CD14-positive monocyte (primary cell): ENCODE results near the gene TMEM179. TPM values are rescaled to one million over a fixed set of nuclear protein-coding genes. Genes with fewer than 3 reads are reported as not detected.

Experiments used
- DNase-seq, 3 donors: peaks; one replicate each; pipeline ENCODE4 v3.0.0-alpha.2; 2011 to 2022
- H2AFZ ChIP-seq: 2 replicates; pipeline ENCODE4 v1.6.0; 2012; ENCODE audit warnings: mild to moderate bottlenecking, low read depth, low read length, inconsistent platforms; ENCODE audit not compliant: insufficient read depth, poor library complexity, severe bottlenecking
- H3K27ac ChIP-seq, 2 donors: 1 replicate in 1 of 2; 2 replicates in 1 of 2; pipeline ENCODE4 v1.5.1; 2012 to 2013; ENCODE audit warnings: low read length in 2 of 2, control low read depth in 1 of 2, inconsistent platforms in 1 of 2, low read depth in 1 of 2, mild to moderate bottlenecking in 1 of 2
- H3K27me3 ChIP-seq, 2 donors: one replicate each; pipeline versions ENCODE4 v1.6.0 to v1.6.1; 2011 to 2013; ENCODE audit warnings: low read length in 2 of 2; ENCODE audit not compliant: control insufficient read depth in 2 of 2, insufficient read depth in 2 of 2
- H3K36me3 ChIP-seq, 2 donors: replicated peaks in 1 of 2; 1 replicate in 1 of 2; 2 replicates in 1 of 2; pipeline versions ENCODE4 v1.5.1 to v1.6.1; 2012 to 2013; ENCODE audit warnings: low read length in 2 of 2, control low read depth in 1 of 2, inconsistent platforms in 1 of 2, mild to moderate bottlenecking in 1 of 2; ENCODE audit not compliant: insufficient read depth in 2 of 2, control insufficient read depth in 1 of 2
- H3K4me1 ChIP-seq, 2 donors: 1 replicate in 1 of 2; 2 replicates in 1 of 2; pipeline versions ENCODE4 v1.5.1 to v1.6.1; 2012 to 2013; ENCODE audit warnings: low read length in 2 of 2, control low read depth in 1 of 2, inconsistent platforms in 1 of 2, mild to moderate bottlenecking in 1 of 2, moderate library complexity in 1 of 2; ENCODE audit not compliant: insufficient read depth in 2 of 2, control insufficient read depth in 1 of 2
- H3K4me2 ChIP-seq: replicated peaks from 2 replicates; pipeline ENCODE3; 2012; ENCODE audit warnings: low read length, moderate library complexity, mild to moderate bottlenecking; ENCODE audit not compliant: poor library complexity, severe bottlenecking; ENCODE audit errors: extremely low read depth
- H3K4me3 ChIP-seq, 3 experiments: fragments of 200-600 bp in 1 of 3; sonication (generic) in 1 of 3; replicated peaks in 1 of 3; 1 replicate in 2 of 3; 2 replicates in 1 of 3; pipeline ENCODE4 v1.5.1; 2011 to 2013; ENCODE audit warnings: low read length in 3 of 3, mild to moderate bottlenecking in 3 of 3, control low read depth in 2 of 3, low read depth in 2 of 3, inconsistent platforms in 1 of 3, moderate library complexity in 1 of 3
- H3K79me2 ChIP-seq: 2 replicates; pipeline ENCODE4 v1.6.0; 2012; ENCODE audit warnings: mild to moderate bottlenecking, control low read depth, inconsistent platforms, low read length, moderate library complexity; ENCODE audit not compliant: insufficient read depth
- H3K9ac ChIP-seq: 2 replicates; pipeline ENCODE4 v1.6.0; 2017; ENCODE audit warnings: low read length, mild to moderate bottlenecking; ENCODE audit not compliant: insufficient read depth, poor library complexity, severe bottlenecking
- H3K9me3 ChIP-seq, 2 donors: replicated peaks in 1 of 2; 1 replicate in 1 of 2; 2 replicates in 1 of 2; pipeline versions ENCODE4 v1.5.1 to v1.6.1; 2012 to 2013; ENCODE audit warnings: low read length in 2 of 2, control low read depth in 1 of 2; ENCODE audit not compliant: control insufficient read depth in 1 of 2, insufficient read depth in 1 of 2
- H4K20me1 ChIP-seq: 2 replicates; pipeline ENCODE4 v1.6.0; 2012; ENCODE audit warnings: mild to moderate bottlenecking, low read length, control low read depth, moderate library complexity; ENCODE audit not compliant: insufficient read depth
- H3K27ac Mint-ChIP-seq, 7 donors: one replicate each; pipeline ENCODE4 v1.8.0; 2020; ENCODE audit warnings: mild to moderate bottlenecking in 7 of 7, mixed read lengths in 7 of 7, moderate library complexity in 6 of 7, inconsistent platforms in 2 of 7
- H3K27me3 Mint-ChIP-seq, 3 donors: one replicate each; pipeline ENCODE4 v1.8.0; 2021 to 2022; ENCODE audit warnings: low read depth in 3 of 3, mild to moderate bottlenecking in 3 of 3, mixed read lengths in 3 of 3, moderate library complexity in 3 of 3, inconsistent platforms in 1 of 3
- H3K36me3 Mint-ChIP-seq, 2 donors: one replicate each; pipeline ENCODE4 v1.8.0; 2020; ENCODE audit warnings: mixed read lengths in 2 of 2, inconsistent platforms in 1 of 2, mild to moderate bottlenecking in 1 of 2
- H3K4me1 Mint-ChIP-seq: one replicate; pipeline ENCODE4 v1.8.0; 2020; ENCODE audit warnings: mild to moderate bottlenecking, mixed read lengths
- H3K4me3 Mint-ChIP-seq, 2 donors: one replicate each; pipeline ENCODE4 v1.8.0; 2020; ENCODE audit warnings: mild to moderate bottlenecking in 2 of 2, mixed read lengths in 2 of 2, moderate library complexity in 1 of 2
- H3K9me3 Mint-ChIP-seq, 7 donors: one replicate each; pipeline ENCODE4 v1.8.0; 2020 to 2022; ENCODE audit warnings: mixed read lengths in 7 of 7, mild to moderate bottlenecking in 6 of 7, moderate library complexity in 6 of 7, inconsistent platforms in 2 of 7
- WGBS: methylation state at CpG from one replicate; pipeline ENCODE4 v1.1.5; 2013; ENCODE audit warnings: missing lambda C conversion rate; ENCODE audit not compliant: insufficient coverage; 5-methylcytosine and 5-hydroxymethylcytosine counted together
- intact Hi-C, 2 donors: fragments of 100-400 bp; cut with micrococcal nuclease; formaldehyde crosslinking; loops; one replicate each; pipeline versions ENCODE4 v1.15.0 to v1.15.1; 2023
- polyA plus RNA-seq, 3 donors: library from polyadenylated mRNA; depleted of rRNA in 1 of 3; unstranded in 2 of 3; stranded (reverse) in 1 of 3; fragments of 300-500 nt in 2 of 3; fragments of >200 nt in 1 of 3; fragmentation: Illumina TruSeq in 2 of 3; gene quantifications; 1 replicate in 2 of 3; 2 replicates in 1 of 3; pipeline ENCODE4 v1.2.3, GENCODE V29; 2012 to 2021
- TF ChIP-seq, protein P1 (sequence below): fragments of 200-600 bp; IDR thresholded peaks from one replicate; pipeline ENCODE4 v1.8.0; 2022; ENCODE audit warnings: antibody characterized with exemption, mild to moderate bottlenecking

Gene TMEM179
- polyA plus RNA-seq, 3 donors = not detected

GRCh38 chr14:104542871-104543830 is 61.4 kb downstream of the TMEM179 start:
- no peaks in the 10 kb centered on the region for H4K20me1 ChIP-seq
- 93% methylated on average over 12 of the region's 16 CpGs for WGBS
- no peak overlapping the region for H3K9ac ChIP-seq
- no peaks in the 10 kb centered on the region for H3K36me3 Mint-ChIP-seq
- no peaks in the 10 kb centered on the region for H3K4me1 ChIP-seq
- H3K27me3 ChIP-seq = peaks cover 0 to 3% of the 10 kb centered on the region in 2 donors
- intact Hi-C loops = no loop called here
- H3K4me1 Mint-ChIP-seq = no peaks in the 10 kb centered on the region
- H3K27me3 Mint-ChIP-seq = peaks cover 11 to 16% (median 12%) of the 10 kb centered on the region in 3 donors
- TF ChIP-seq, protein P1, sequence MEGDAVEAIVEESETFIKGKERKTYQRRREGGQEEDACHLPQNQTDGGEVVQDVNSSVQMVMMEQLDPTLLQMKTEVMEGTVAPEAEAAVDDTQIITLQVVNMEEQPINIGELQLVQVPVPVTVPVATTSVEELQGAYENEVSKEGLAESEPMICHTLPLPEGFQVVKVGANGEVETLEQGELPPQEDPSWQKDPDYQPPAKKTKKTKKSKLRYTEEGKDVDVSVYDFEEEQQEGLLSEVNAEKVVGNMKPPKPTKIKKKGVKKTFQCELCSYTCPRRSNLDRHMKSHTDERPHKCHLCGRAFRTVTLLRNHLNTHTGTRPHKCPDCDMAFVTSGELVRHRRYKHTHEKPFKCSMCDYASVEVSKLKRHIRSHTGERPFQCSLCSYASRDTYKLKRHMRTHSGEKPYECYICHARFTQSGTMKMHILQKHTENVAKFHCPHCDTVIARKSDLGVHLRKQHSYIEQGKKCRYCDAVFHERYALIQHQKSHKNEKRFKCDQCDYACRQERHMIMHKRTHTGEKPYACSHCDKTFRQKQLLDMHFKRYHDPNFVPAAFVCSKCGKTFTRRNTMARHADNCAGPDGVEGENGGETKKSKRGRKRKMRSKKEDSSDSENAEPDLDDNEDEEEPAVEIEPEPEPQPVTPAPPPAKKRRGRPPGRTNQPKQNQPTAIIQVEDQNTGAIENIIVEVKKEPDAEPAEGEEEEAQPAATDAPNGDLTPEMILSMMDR = no peak
- H3K9me3 ChIP-seq = no peaks in the 10 kb centered on the region
- no peak overlapping the region for H2AFZ ChIP-seq
- no peak overlapping the region for H3K4me3 Mint-ChIP-seq
- no peaks in the 10 kb centered on the region for H3K36me3 ChIP-seq
- no peak overlapping the region for H3K27ac ChIP-seq
- no peaks in the 10 kb centered on the region for H3K9me3 Mint-ChIP-seq
- no peaks in the 10 kb centered on the region for H3K79me2 ChIP-seq
- no peak overlapping the region for H3K4me2 ChIP-seq
- DNase-seq = no peak
- H3K4me3 ChIP-seq = no peak overlapping the region
- no peak overlapping the region for H3K27ac Mint-ChIP-seq

GRCh38 chr14:104541905-104542465 is 62.6 kb downstream of the TMEM179 start:
- H3K9me3 Mint-ChIP-seq = no peaks in the 10 kb centered on the region
- Histone ChIP-seq H3K4me3 (no peak overlapping the region), H3K9me3 (no peaks in the 10 kb centered on the region), H3K4me1 (no peaks in the 10 kb centered on the region), H3K36me3 (no peaks in the 10 kb centered on the region), H2AFZ (no peak overlapping the region), H3K79me2 (no peaks in the 10 kb centered on the region), H3K4me2 (no peak overlapping the region), H3K9ac (no peak overlapping the region), H3K27ac (no peak overlapping the region), H3K27me3 (peaks cover 0 to 3% of the 10 kb centered on the region in 2 donors), H4K20me1 (no peaks in the 10 kb centered on the region)
- no peak overlapping the region for H3K27ac Mint-ChIP-seq
- no peaks in the 10 kb centered on the region for H3K36me3 Mint-ChIP-seq
- H3K4me1 Mint-ChIP-seq = peaks cover 2% of the 10 kb centered on the region
- H3K4me3 Mint-ChIP-seq = no peak overlapping the region
- DNase-seq = no peak
- H3K27me3 Mint-ChIP-seq = peaks cover 12 to 16% (median 12%) of the 10 kb centered on the region in 3 donors
- 100% methylated on average over 2 of the region's 11 CpGs for WGBS
- intact Hi-C loops = no loop called here
- TF ChIP-seq, protein P1 = no peak

Other genes starting within 250 kb of the TMEM179 start
- gene C14orf180, start 25.0 kb downstream of the TMEM179 start, polyA plus RNA-seq = not detected
- gene INF2, start 84.8 kb upstream of the TMEM179 start, polyA plus RNA-seq = 10 to 100 TPM in 1 of 3 donors, 1 to 10 TPM in 2; 2.9 to 23.3 (median 3.8) TPM
- 1 to 10 TPM in 1 of 3 donors, under 1 TPM in 2; 0.61 to 3.7 (median 0.64) TPM for gene ADSS1, start 119.5 kb upstream of the TMEM179 start, polyA plus RNA-seq
- 100 to 1,000 TPM; 102 to 193 (median 156) TPM for gene SIVA1, start 148.4 kb upstream of the TMEM179 start, polyA plus RNA-seq
- 100 to 1,000 TPM in 1 of 3 donors, 10 to 100 TPM in 1, 1 to 10 TPM in 1; 7.2 to 180 (median 26.4) TPM for gene AKT1, start 191.0 kb upstream of the TMEM179 start, polyA plus RNA-seq
- gene ZBTB42, start 196.3 kb upstream of the TMEM179 start, polyA plus RNA-seq = 1 to 10 TPM in 1 of 3 donors, under 1 TPM in 2; 0.49 to 1.0 (median 0.68) TPM